Keratinocyte (primary cell): ENCODE results near the gene MRGPRF. TPM values are rescaled to one million over a fixed set of nuclear protein-coding genes. Genes with fewer than 3 reads are reported as not detected.
A peak's percentile ranks its signal among the peaks of the same experiment; 100 is the strongest.

Experiments
- DNase-seq: peaks from one replicate; pipeline ENCODE4 v3.0.0-alpha.2; 2011; ENCODE audit warnings: low read depth, missing footprints, low spot score
- FAIRE-seq: peaks from 2 replicates; lab custom pipeline; 2011; peaks lifted over from hg19 to GRCh38; lab: Jason Lieb, UNC
- H2AFZ ChIP-seq: 2 replicates; pipeline ENCODE4 v1.6.0; 2012; ENCODE audit warnings: low read length, control low read depth, inconsistent platforms; ENCODE audit not compliant: control insufficient read depth
- H3K27ac ChIP-seq: 2 replicates; pipeline ENCODE4 v1.5.1; 2011; ENCODE audit warnings: low read length; ENCODE audit not compliant: control insufficient read depth, insufficient read depth
- H3K27me3 ChIP-seq: 3 replicates; pipeline ENCODE4 v1.6.0; 2011; ENCODE audit warnings: low read length; ENCODE audit not compliant: control insufficient read depth, insufficient read depth; ENCODE audit errors: extremely low read depth
- H3K36me3 ChIP-seq, 2 experiments: 2 replicates in 1 of 2; 3 replicates in 1 of 2; pipeline ENCODE4 v1.5.1; 2011; ENCODE audit warnings: low read length in 2 of 2, mild to moderate bottlenecking in 1 of 2; ENCODE audit not compliant: control insufficient read depth in 2 of 2, insufficient read depth in 2 of 2; ENCODE audit errors: extremely low read depth in 1 of 2
- H3K4me1 ChIP-seq: 3 replicates; pipeline ENCODE4 v1.5.1; 2011; ENCODE audit warnings: low read length; ENCODE audit not compliant: control insufficient read depth, insufficient read depth; ENCODE audit errors: extremely low read depth
- H3K4me2 ChIP-seq: 3 replicates; pipeline ENCODE4 v1.6.0; 2011; ENCODE audit warnings: low read depth, low read length; ENCODE audit not compliant: control insufficient read depth, insufficient read depth; ENCODE audit errors: extremely low read depth
- H3K4me3 ChIP-seq, 3 experiments: fragments of 200-600 bp in 1 of 3; sonication (generic) in 1 of 3; 2 replicates in 2 of 3; 3 replicates in 1 of 3; pipeline ENCODE4 v1.5.1; 2011 to 2016; ENCODE audit warnings: low read length in 3 of 3, mild to moderate bottlenecking in 3 of 3, control low read depth in 2 of 3, inconsistent platforms in 1 of 3, low read depth in 1 of 3, mixed read lengths in 1 of 3, mixed run types in 1 of 3, moderate library complexity in 1 of 3; ENCODE audit not compliant: control insufficient read depth in 2 of 3, insufficient read depth in 2 of 3; ENCODE audit errors: extremely low read depth in 1 of 3
- H3K79me2 ChIP-seq: 2 replicates; pipeline ENCODE4 v1.6.0; 2012; ENCODE audit warnings: low read length; ENCODE audit not compliant: control insufficient read depth, insufficient read depth
- H3K9ac ChIP-seq: 3 replicates; pipeline ENCODE4 v1.6.0; 2011; ENCODE audit warnings: low read length; ENCODE audit not compliant: control insufficient read depth, insufficient read depth; ENCODE audit errors: extremely low read depth
- H3K9me1 ChIP-seq: 3 replicates; pipeline ENCODE4 v1.6.0; 2011; ENCODE audit warnings: low read length; ENCODE audit not compliant: control insufficient read depth, insufficient read depth; ENCODE audit errors: extremely low read depth
- H3K9me3 ChIP-seq: 2 replicates; pipeline ENCODE4 v1.5.1; 2012; ENCODE audit warnings: low read depth, low read length; ENCODE audit not compliant: control insufficient read depth
- H4K20me1 ChIP-seq: 3 replicates; pipeline ENCODE4 v1.6.0; 2011; ENCODE audit warnings: low read length; ENCODE audit not compliant: control insufficient read depth, insufficient read depth; ENCODE audit errors: extremely low read depth
- EZH2 ChIP-seq: IDR thresholded peaks from one replicate; pipeline ENCODE4 v1.6.1; 2012; ENCODE audit warnings: inconsistent platforms, mild to moderate bottlenecking, low read length, moderate library complexity
- dilution Hi-C: fragments of 300-500 bp; cut with MboI; formaldehyde crosslinking; loops from one replicate; pipeline ENCODE4 v1.7.0; 2020; ENCODE audit warnings: low sequenced_read_pairs; ENCODE audit not compliant: extremely low pct_ligation_motif_present
- polyA plus RNA-seq, 5 experiments: library from polyadenylated mRNA; depleted of rRNA in 3 of 5; stranded (reverse) in 3 of 5; stranded (forward) in 1 of 5; unstranded in 1 of 5; fragments of >200 nt; gene quantifications; 1 replicate in 1 of 5; 2 replicates in 3 of 5; 3 replicates in 1 of 5; pipeline versions ENCODE4 v1.2.1 to v1.2.3, GENCODE V29; 2011 to 2012; ENCODE audit warnings: missing spikeins in 2 of 5, low read depth in 1 of 5, low replicate concordance in 1 of 5
- TF ChIP-seq, protein P1 (sequence below), 3 experiments: IDR thresholded peaks in 1 of 3; conservative IDR thresholded peaks in 1 of 3; optimal IDR thresholded peaks in 1 of 3; 2 replicates in 2 of 3; 3 replicates in 1 of 3; pipeline versions ENCODE3 to v1.5.1; 2011; ENCODE audit warnings: low read length in 3 of 3, mild to moderate bottlenecking in 3 of 3, moderate library complexity in 2 of 3, control low read depth in 1 of 3, inconsistent platforms in 1 of 3; ENCODE audit not compliant: insufficient read depth in 2 of 3; ENCODE audit errors: extremely low read depth in 1 of 3

The MRGPRF gene
- polyA plus RNA-seq, 1 donor (not counting 4 experiments of a cell fraction or from before 2014, with no cell fraction given): not detected

DNA sequence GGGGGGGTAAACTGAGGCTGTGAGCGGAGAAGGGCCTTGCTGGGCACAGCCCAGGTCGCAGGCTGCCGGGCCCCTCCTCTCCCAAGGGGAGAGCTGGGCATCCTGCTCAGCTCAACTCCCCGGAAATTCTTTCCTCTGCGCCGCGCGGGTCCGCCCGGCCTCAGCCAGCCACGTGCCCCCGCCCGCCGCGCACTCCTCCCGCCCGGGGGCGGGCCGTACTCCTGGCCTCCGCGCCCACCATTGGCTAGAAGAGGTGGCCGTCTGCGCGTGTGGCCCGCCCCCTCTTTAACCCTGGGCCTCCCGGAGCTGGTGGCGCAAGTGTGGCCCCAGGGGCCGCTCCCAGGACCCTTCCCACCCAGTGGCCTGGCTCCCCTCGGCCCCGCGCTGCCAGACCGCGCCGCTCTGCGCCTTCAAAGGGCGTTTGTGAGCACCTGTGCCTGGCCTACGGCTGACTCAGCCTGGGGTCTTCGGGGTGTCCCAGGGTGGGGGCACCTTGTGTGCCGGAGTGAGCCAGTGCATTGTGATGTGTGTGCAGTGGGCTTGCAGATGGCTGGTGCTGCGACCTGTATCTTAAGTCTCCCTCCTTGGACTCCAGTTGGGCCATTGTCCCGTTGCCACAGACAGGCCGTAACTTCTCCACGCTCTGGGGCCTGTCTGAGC lies 2.0 kb downstream of the MRGPRF start:
- Histone ChIP-seq H3K27me3 (peaks cover 26% of the 10 kb centered on the region), H3K4me3 (no peak overlapping the region), H3K4me1 (peaks cover 33% of the 10 kb centered on the region), H3K9me1 (peaks cover 4% of the 10 kb centered on the region), H4K20me1 (no peaks in the 10 kb centered on the region), H3K27ac (no peak overlapping the region), H3K4me2 (peak overlapping the region; percentile 59), H3K36me3 (no peaks in the 10 kb centered on the region), H3K79me2 (no peaks in the 10 kb centered on the region), H2AFZ (peak overlapping the region; percentile 9), H3K9ac (peak overlapping the region; percentile 34), H3K9me3 (no peaks in the 10 kb centered on the region)
- TF ChIP-seq, protein P1, sequence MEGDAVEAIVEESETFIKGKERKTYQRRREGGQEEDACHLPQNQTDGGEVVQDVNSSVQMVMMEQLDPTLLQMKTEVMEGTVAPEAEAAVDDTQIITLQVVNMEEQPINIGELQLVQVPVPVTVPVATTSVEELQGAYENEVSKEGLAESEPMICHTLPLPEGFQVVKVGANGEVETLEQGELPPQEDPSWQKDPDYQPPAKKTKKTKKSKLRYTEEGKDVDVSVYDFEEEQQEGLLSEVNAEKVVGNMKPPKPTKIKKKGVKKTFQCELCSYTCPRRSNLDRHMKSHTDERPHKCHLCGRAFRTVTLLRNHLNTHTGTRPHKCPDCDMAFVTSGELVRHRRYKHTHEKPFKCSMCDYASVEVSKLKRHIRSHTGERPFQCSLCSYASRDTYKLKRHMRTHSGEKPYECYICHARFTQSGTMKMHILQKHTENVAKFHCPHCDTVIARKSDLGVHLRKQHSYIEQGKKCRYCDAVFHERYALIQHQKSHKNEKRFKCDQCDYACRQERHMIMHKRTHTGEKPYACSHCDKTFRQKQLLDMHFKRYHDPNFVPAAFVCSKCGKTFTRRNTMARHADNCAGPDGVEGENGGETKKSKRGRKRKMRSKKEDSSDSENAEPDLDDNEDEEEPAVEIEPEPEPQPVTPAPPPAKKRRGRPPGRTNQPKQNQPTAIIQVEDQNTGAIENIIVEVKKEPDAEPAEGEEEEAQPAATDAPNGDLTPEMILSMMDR (optimal IDR thresholded peaks at IDR 0.05 in 1 of 3, IDR thresholded peaks at IDR 0.05 in 1 of 3, conservative IDR thresholded peaks at IDR 0.05 in 1 of 3; ENCODE audit: extremely low read depth in 1 of 3, insufficient read depth in 2 of 3, low read length in 3 of 3): no peak
- no peak for TF ChIP-seq EZH2
- DNase-seq: no peak
- no peak for FAIRE-seq
- dilution Hi-C loops: no loop called here

DNA sequence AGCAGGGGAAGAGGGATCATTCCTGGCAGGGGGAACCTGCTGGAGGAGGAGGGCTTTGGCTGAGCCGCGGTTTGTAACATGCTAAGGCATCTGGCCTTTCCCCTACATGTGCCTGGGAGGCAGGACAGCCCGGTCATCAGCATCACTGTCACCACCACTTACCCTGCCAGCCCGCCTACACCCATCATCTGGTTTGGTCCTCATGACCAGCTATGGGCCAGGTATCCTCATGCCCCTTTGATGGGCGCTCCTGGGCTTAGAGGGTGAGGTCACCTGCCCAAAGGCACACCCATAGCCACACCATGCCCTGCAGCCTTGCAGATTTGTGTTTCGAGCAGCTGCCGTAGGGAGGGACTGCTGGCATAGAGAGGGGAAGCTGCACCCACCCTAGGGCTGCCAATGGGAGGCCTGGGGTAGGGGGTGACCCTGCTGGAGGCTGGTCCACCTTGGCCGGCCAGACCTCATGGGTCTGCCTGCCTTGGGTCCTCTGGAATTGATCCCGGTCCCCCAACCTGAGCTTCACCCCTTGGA lies 2.6 kb downstream of the MRGPRF start:
- peaks cover 4% of the 10 kb centered on the region for H3K9me1 ChIP-seq
- H3K4me3 ChIP-seq: no peak overlapping the region
- no peak overlapping the region for H3K27ac ChIP-seq
- H4K20me1 ChIP-seq: no peaks in the 10 kb centered on the region
- DNase-seq (no peak), FAIRE-seq (no peak)
- no peaks in the 10 kb centered on the region for H3K79me2 ChIP-seq
- dilution Hi-C loops: no loop called here
- H3K4me1 ChIP-seq: peaks cover 33% of the 10 kb centered on the region
- no peak for TF ChIP-seq EZH2
- TF ChIP-seq, protein P1 (optimal IDR thresholded peaks at IDR 0.05 in 1 of 3, IDR thresholded peaks at IDR 0.05 in 1 of 3, conservative IDR thresholded peaks at IDR 0.05 in 1 of 3; ENCODE audit: extremely low read depth in 1 of 3, insufficient read depth in 2 of 3, low read length in 3 of 3): no peak
- H3K27me3 ChIP-seq: peaks cover 26% of the 10 kb centered on the region
- H3K4me2 ChIP-seq: peak overlapping the region; percentile 59
- H2AFZ ChIP-seq: no peak overlapping the region
- no peaks in the 10 kb centered on the region for H3K9me3 ChIP-seq
- peak overlapping the region; percentile 34 for H3K9ac ChIP-seq
- no peaks in the 10 kb centered on the region for H3K36me3 ChIP-seq
